ENCODE measurements around the gene MOSPD2. TPM values are rescaled to one million over a fixed set of nuclear protein-coding genes. Genes with fewer than 3 reads are reported as not detected.

Gene MOSPD2
- total RNA-seq, 4 donors from 2014 or later = 27.7 to 38.1 (median 35.7) TPM

GRCh38 chrX:14843666-14844065 lies 29.6 kb upstream of the MOSPD2 start:
- no peak for TF ChIP-seq CTCF (IDR thresholded peaks at IDR 0.05; ENCODE audit: low read depth)

GRCh38 chrX:14851526-14851925 lies 21.7 kb upstream of the MOSPD2 start:
- TF ChIP-seq CTCF (IDR thresholded peaks at IDR 0.05; ENCODE audit: low read depth) = no peak

- TF ChIP-seq CTCF (IDR thresholded peaks at IDR 0.05; ENCODE audit: low read depth) = no peak
Measured at GRCh38 chrX:14864631-14865030, 8.6 kb upstream of the MOSPD2 start.

DNA sequence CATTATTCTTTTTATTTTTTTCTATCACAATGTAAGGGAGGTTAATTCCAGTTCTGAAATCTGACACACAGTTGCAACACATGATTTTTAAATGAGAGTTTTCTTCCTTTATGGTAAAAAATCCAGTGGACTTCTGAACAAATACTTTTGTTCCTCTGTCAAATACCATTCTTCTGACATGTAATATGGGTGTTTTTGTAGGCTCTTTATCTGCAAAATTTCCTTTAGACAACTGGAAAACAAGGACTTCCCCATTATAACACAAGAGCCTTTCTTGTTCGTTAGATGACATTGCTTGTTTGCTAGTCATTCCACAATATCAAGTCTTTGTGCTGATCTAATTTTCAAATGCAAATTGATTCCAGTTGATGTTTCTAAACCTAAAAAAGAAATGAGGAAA lies 8.0 kb upstream of the MOSPD2 start:
- TF ChIP-seq CTCF (IDR thresholded peaks at IDR 0.05; ENCODE audit: low read depth) = no peak

DNA sequence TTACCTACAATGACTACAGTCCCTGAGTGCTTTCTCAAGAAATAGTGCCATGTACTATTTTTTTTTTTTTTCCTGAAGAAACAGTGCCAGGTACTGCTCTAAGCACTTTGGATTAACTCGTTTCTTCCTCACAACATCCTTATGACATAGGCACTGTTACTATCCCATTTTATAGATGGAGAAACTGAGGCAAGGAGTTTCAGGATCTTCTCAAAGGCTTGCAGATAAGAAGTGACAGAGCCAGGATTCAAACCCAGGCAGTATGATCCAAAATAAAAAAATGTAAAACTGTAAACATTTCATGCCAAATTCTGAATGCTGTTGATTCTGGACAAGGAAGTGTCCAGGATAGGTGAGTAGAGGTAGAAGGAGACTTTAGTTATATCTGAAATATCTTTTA lies 1.5 kb upstream of the MOSPD2 start:
- no peak for TF ChIP-seq CTCF (IDR thresholded peaks at IDR 0.05; ENCODE audit: low read depth)

DNA sequence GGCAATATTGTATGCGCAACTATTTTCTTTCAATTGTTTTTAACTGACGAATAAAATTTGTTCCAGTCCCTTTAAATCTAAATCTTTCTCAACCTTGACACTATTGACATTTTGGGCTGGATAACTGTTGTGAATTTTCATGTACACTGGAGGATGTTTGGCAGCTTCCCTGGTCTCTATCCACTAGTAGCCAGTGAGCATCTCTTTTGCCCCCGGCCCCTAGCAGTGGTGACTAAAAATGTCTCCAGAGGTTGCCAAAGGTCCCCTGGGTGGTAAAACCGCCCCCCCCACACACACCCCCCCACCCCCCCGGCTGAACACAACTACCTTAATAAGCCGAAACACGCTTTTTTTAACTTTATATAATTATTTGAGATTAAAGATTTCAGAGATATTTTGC lies 866 bp upstream of the MOSPD2 start:
- no peak for TF ChIP-seq CTCF (IDR thresholded peaks at IDR 0.05; ENCODE audit: low read depth)

GRCh38 chrX:14873676-14874049 lies 442 bp downstream of the MOSPD2 start:
- no peak for TF ChIP-seq CTCF (IDR thresholded peaks at IDR 0.05; ENCODE audit: low read depth)

DNA sequence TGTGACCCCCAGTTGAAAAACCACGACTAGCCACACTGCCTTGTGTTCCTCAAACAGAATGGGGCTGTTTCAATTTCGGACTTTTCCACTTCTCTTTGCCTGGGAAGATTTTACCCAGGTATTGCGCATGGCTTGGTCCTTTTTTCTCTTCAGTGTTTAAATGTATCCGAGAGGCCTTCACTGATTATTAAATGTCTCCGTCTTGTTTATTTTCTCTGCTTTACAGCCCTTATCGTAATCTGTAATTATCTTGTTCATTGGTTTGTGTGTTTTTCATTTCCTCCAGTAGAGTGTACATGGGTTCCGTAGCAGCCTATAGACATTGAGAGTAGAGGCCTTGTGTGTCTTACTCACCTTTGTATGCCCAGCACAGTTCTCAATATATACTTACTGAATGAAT lies 2.4 kb downstream of the MOSPD2 start:
- TF ChIP-seq CTCF (IDR thresholded peaks at IDR 0.05; ENCODE audit: low read depth) = no peak
